GM19025 (cell line): ENCODE measurements around the gene ASGR2.

ENCODE experiments used
- ATAC-seq: cut with Tn5 transposase; IDR thresholded peaks from one replicate; pipeline ENCODE4 v1.9.1; 2021; ENCODE audit warnings: mild to moderate bottlenecking, low read depth, moderate library complexity; ENCODE audit not compliant: unreplicated experiment

The ASGR2 gene

DNA sequence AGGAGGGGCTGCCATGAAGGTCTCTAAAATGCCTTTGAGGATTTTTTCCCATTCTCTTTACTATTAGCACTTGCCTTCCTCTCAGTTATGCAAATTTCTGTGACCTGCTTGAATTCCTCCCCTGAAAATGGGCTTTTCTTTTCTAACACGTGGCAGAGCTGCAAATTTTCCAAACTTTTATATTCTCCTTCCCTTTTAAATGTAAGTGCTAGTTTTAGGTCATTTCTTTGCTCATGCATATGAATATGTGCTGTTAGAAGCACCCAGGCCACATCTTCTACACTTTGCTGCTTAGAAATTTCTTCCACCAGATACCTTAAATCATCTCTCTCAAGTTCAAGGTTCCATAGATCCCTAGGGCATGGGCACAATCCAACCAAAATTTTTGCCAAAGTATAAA is 46.4 kb downstream of the ASGR2 start:
- no peak for ATAC-seq

GRCh38 chr17:7067198-7067597 is 47.4 kb downstream of the ASGR2 start:
- ATAC-seq = no peak

DNA sequence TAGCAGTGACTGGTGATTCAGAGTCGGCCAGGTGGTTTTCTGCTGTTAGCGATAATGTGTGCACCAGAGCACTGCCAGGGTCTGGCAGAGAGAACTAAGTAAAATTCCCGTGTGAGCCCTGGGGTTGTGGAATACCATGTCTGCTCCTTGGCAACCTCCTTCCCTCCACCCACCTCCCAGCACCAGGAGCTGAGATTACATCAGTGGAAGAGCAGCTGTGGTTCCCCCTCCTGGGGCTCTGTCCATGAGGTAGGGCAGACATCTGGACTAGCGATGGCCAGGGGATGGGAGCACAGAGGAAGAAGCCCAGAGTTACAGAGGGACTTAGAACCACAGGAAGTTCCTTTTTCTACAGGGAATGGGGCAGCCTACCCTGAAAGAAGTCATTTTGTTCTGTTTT is 50.4 kb downstream of the ASGR2 start:
- ATAC-seq = no peak

DNA sequence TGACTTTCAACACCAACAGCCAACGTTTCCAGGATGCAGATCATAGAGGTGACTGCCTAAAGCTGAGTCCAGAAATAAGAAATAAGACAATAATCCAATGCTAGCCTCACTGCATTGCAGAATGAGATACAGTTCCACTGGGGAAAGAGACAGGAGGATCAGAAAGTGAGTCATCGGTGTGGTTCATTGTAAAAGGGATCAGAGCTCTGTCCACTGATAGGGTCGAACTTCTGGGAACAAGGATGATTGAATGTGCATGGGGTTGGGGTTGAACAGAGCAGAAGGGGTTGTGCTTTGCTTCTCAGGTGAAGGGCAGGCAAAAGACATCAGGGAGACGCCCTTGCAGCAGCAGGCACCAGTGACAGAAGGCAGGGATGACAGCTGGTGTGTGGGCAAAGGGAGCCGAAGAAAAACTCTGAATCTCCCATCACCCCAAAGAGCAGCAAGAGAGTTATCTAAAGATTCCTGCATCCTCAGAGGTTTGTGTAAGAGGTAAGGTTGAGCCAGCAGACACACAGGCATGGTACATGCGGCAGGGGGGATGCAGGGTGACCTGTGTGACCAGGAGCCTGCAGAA is 51.0 kb downstream of the ASGR2 start:
- no peak for ATAC-seq

DNA sequence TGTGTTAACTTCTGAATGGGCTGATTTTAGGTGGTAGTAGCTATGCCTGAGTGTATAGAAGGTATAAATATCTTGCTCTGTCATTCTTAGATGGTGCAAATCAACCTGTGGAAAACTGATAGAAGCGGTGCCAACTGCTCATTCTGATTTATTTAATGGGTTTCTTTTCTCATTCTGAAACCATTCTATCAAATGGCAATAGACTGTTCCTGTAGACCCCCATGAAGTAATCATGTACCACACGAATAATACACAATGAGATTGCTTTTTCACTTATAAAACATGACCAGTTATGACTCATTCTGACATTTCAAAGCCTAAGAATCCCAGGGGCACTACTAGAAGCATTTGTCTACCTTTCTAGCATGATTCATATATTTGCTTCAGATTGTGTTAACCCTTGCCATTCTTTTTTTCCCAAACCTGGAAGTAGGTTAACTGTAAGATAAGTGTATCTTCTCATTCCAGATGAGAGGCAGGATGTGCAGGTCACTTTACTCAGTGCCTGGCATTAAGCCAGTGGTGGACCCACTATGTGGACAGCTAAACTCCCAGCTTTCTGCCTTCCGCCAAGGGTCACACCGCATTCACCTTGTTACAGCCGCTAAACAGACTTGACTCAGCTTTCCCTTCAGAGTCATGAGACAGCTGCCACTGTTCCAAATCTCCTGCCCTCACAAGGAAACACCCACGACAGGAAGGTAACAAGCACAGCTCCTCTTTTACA is 54.3 kb downstream of the ASGR2 start:
- ATAC-seq = no peak

DNA sequence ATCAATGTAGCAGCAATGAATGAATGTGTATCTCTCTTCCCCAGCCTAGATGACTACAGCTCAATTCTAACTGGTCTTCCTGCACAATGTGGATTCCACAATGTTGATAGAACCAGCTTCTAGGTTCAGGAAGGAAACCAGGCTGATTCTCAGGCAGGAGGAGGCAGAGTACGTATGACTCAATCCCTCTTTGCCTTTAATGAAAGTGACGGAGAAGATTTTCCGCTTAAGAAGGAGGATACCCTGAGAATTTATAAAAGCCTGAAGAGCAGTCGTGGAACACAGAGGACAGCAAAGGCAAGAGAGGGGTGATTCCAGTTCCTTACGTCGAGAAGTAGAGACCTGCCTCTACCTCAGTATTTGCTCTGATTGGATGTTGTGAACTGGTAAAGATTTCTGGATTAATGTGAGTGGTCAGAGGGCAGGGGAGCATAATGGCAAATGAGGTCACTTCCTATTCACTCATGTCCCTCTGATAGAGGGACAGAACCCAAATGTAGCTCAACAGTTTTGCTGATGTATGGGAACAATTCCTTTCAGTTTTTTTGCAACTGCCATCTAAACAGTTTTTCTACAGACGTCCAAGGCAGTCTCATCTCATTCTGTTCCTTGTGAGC is 55.7 kb downstream of the ASGR2 start:
- no peak for ATAC-seq

DNA sequence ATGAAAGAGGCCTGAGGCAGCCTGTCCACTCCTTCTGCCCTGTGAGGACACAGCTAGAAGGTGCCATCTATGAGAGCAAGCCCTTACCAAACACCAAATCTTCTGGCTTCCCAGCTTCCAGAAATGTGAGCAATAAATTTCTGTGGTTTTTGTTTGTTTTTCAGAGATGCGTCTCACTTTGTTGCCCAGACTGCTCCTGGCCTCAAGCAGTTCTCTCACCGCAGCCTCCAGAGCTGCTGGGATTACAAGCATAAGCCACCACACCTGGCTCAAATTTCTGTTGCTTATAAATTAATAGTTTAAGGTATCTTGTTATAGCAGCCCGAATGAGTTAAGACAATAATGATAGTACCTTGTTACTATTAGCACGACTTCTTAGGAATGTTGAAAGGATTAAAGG is 58.2 kb downstream of the ASGR2 start:
- ATAC-seq = no peak
